Nephron progenitor cell (in vitro differentiated cells): ENCODE results near the gene PPCS.
"Not testable (repeated sequence)": the region's sequence is repeated elsewhere in the genome, so short reads cannot be mapped to it uniquely, and the experiment has no call there.

Experiments used
- DNase-seq: peaks from one replicate; pipeline ENCODE4 v3.0.0; 2021
- H3K27ac Mint-ChIP-seq: 2 replicates; pipeline ENCODE4 v1.8.0; 2021; ENCODE audit warnings: mild to moderate bottlenecking, moderate library complexity, mixed read lengths
- H3K27me3 Mint-ChIP-seq: 2 replicates; pipeline ENCODE4 v1.8.0; 2021; ENCODE audit warnings: mild to moderate bottlenecking, low read depth, mixed read lengths; ENCODE audit not compliant: poor library complexity
- H3K36me3 Mint-ChIP-seq: 2 replicates; pipeline ENCODE4 v1.8.0; 2021; ENCODE audit warnings: low read depth, mixed read lengths
- H3K4me1 Mint-ChIP-seq: 2 replicates; pipeline ENCODE4 v1.8.0; 2021; ENCODE audit warnings: mixed read lengths
- H3K4me3 Mint-ChIP-seq: 2 replicates; pipeline ENCODE4 v1.8.0; 2021; ENCODE audit warnings: mild to moderate bottlenecking, moderate library complexity, mixed read lengths
- H3K9me3 Mint-ChIP-seq: 2 replicates; pipeline ENCODE4 v1.8.0; 2021; ENCODE audit warnings: mild to moderate bottlenecking, moderate library complexity, mixed read lengths
- CTCF ChIP-seq: fragments of 200-600 bp; sonication (generic); IDR thresholded peaks from 2 replicates; pipeline ENCODE4 v1.5.0; 2021; ENCODE audit warnings: antibody characterized with exemption

The PPCS gene

GRCh38 chr1:42476605-42477004 lies 20.3 kb downstream of the PPCS start:
- H3K27me3 Mint-ChIP-seq, result peaks cover 11% of the 10 kb centered on the region
- no peaks in the 10 kb centered on the region for H3K36me3 Mint-ChIP-seq
- TF ChIP-seq CTCF, result no peak
- no peaks in the 10 kb centered on the region for H3K4me1 Mint-ChIP-seq
- DNase-seq, result no peak
- H3K4me3 Mint-ChIP-seq, result no peak overlapping the region
- H3K27ac Mint-ChIP-seq, result no peak overlapping the region
- no peaks in the 10 kb centered on the region for H3K9me3 Mint-ChIP-seq

GRCh38 chr1:42477354-42477753 lies 21.0 kb downstream of the PPCS start:
- not testable (repeated sequence) for H3K4me3 Mint-ChIP-seq, H3K27ac Mint-ChIP-seq, H3K36me3 Mint-ChIP-seq, DNase-seq, H3K9me3 Mint-ChIP-seq, H3K4me1 Mint-ChIP-seq
- peaks cover 11% of the 10 kb centered on the region for H3K27me3 Mint-ChIP-seq

- peaks cover 11% of the 10 kb centered on the region for H3K27me3 Mint-ChIP-seq
- no peak overlapping the region for H3K4me3 Mint-ChIP-seq
- H3K4me1 Mint-ChIP-seq, result no peaks in the 10 kb centered on the region
- H3K27ac Mint-ChIP-seq, result no peak overlapping the region
- no peaks in the 10 kb centered on the region for H3K36me3 Mint-ChIP-seq
- no peak for DNase-seq
- no peak for TF ChIP-seq CTCF
- H3K9me3 Mint-ChIP-seq, result no peaks in the 10 kb centered on the region
These were observed 21.4 kb downstream of the PPCS start for GRCh38 chr1:42477775-42478174.

DNA sequence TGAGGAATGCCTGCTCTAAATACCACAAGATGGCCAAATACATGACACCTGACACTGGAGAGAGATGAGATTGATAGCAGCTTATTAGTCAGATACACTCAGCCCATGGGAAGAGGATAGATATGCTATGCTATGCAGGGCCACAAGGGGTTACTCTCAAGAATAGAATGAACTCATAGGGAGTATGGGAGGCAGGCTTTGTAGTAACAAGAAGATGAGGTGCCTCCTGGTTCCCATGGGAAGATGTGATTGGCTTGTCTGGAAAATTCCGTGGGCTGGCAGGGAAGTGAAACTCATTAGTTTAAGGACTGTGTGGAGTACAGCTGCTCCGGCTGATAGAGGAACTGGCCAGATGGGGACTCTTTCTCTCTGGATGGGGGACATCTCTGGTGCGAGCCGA lies 23.3 kb downstream of the PPCS start:
- Mint-ChIP-seq H3K4me3 (no peak overlapping the region), H3K4me1 (no peaks in the 10 kb centered on the region), H3K36me3 (no peaks in the 10 kb centered on the region), H3K27ac (no peak overlapping the region), H3K27me3 (peaks cover 11% of the 10 kb centered on the region), H3K9me3 (no peaks in the 10 kb centered on the region)
- TF ChIP-seq CTCF, result no peak
- DNase-seq, result peak; percentile 3

DNA sequence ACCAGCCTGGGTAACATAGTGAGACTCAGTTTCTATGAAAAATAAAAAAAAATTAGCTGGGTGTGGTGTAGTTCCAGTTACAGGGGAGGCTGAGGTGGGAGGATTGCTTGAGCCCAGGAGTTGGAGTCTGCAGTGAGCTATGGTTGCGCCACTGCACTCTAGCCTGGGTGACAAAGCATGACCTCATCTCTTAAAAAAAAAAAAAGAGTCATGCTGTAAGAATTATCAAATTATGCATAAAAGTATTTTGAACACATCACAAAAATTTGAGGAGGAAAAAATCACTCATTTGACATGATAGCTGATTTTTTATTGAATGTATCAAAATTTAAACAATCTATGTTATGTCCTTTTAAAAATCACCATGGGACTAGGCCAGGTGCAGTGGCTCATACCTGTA lies 24.6 kb downstream of the PPCS start:
- H3K4me3 Mint-ChIP-seq, result no peak overlapping the region
- H3K4me1 Mint-ChIP-seq, result no peaks in the 10 kb centered on the region
- no peak overlapping the region for H3K27ac Mint-ChIP-seq
- DNase-seq, result no peak
- no peaks in the 10 kb centered on the region for H3K36me3 Mint-ChIP-seq
- no peaks in the 10 kb centered on the region for H3K9me3 Mint-ChIP-seq
- TF ChIP-seq CTCF, result no peak
- H3K27me3 Mint-ChIP-seq, result peaks cover 8% of the 10 kb centered on the region

DNA sequence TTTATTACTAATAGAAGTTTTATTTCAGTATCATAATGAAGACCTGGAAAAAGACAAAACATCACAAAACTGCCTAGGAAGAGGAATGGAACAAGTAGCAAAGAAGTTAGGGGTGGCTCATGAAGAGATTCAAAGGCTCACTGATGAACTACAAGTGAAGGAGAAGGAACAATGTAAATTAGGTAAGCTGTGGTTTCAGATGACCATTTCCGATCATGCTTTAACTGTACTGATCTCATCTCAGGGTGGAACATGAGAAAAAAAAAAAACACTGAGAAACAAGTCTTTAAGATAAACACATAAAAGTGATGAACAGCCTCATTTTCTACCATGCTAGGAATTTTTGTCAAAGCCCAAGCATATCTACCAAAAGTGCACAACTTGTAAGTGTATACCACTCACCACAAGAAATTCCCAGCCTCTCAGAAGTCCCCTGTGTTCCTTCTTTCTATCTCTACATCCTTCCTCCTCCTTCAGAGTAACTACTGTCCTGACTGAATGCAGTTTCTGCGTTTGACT lies 26.4 kb downstream of the PPCS start:
- peaks cover 10% of the 10 kb centered on the region for H3K27me3 Mint-ChIP-seq
- H3K4me3 Mint-ChIP-seq, result no peak overlapping the region
- TF ChIP-seq CTCF, result no peak
- H3K36me3 Mint-ChIP-seq, result no peaks in the 10 kb centered on the region
- no peak for DNase-seq
- H3K4me1 Mint-ChIP-seq, result no peaks in the 10 kb centered on the region
- no peak overlapping the region for H3K27ac Mint-ChIP-seq
- no peaks in the 10 kb centered on the region for H3K9me3 Mint-ChIP-seq
